SK-N-SH (cell line): ENCODE results near the gene EFCAB6. TPM values are rescaled to one million over a fixed set of nuclear protein-coding genes. Genes with fewer than 3 reads are reported as not detected.

Source experiments
- CTCF ChIA-PET: fragments of 300-600, 350-600 bp; formaldehyde crosslinking; extraction: SDS; loops from one replicate; lab custom pipeline; 2021; lab: Yijun Ruan, JAX
- POLR2A ChIA-PET: fragments of 350-600 bp; sonication (Branson Sonifier 250); formaldehyde crosslinking; extraction: SDS; loops from one replicate; lab custom pipeline; 2020; ENCODE audit warnings: antibody characterized with exemption, inconsistent platforms; lab: Yijun Ruan, JAX
- DNase-seq: peaks from one replicate; pipeline ENCODE4 v3.0.0; 2012
- H2AFZ ChIP-seq: fragments of 200-600 bp; sonication (generic); 2 replicates; pipeline ENCODE4 v1.8.1; 2016; ENCODE audit warnings: antibody characterized with exemption, mild to moderate bottlenecking, low read depth
- H3F3A ChIP-seq: fragments of 200-600 bp; sonication (generic); replicated peaks from 2 replicates; pipeline ENCODE3; 2016; ENCODE audit warnings: antibody characterized with exemption, mild to moderate bottlenecking; ENCODE audit not compliant: insufficient read depth
- H3K27ac ChIP-seq, 2 experiments: fragments of 200-500 bp in 1 of 2; fragments of 200-600 bp in 1 of 2; sonication (Bioruptor generic) in 1 of 2; sonication (generic), shearing (Covaris generic) in 1 of 2; 2 replicates each; pipeline versions ENCODE4 v1.5.1 to v1.6.1; 2014 to 2016; ENCODE audit warnings: low read depth in 2 of 2, inconsistent platforms in 1 of 2, low read length in 1 of 2, mild to moderate bottlenecking in 1 of 2, mixed read lengths in 1 of 2
- H3K27me3 ChIP-seq: fragments of 200-600 bp; sonication (generic), shearing (Covaris generic); 2 replicates; pipeline ENCODE4 v1.6.1; 2016; ENCODE audit warnings: mixed run types; ENCODE audit not compliant: insufficient read depth
- H3K36me3 ChIP-seq, 2 experiments: fragments of 200-500 bp in 1 of 2; fragments of 200-600 bp in 1 of 2; sonication (Bioruptor generic) in 1 of 2; sonication (generic) in 1 of 2; replicated peaks in 1 of 2; 2 replicates each; pipeline versions ENCODE3 to v1.5.1; 2014 to 2016; ENCODE audit warnings: low read length in 1 of 2, mild to moderate bottlenecking in 1 of 2; ENCODE audit not compliant: insufficient read depth in 2 of 2, control insufficient read depth in 1 of 2
- H3K4me1 ChIP-seq, 2 experiments: fragments of 200-500 bp in 1 of 2; fragments of 200-600 bp in 1 of 2; sonication (Bioruptor generic) in 1 of 2; sonication (generic), shearing (Covaris generic) in 1 of 2; 2 replicates each; pipeline versions ENCODE4 v1.5.1 to v1.6.1; 2014 to 2016; ENCODE audit warnings: low read depth in 1 of 2, low read length in 1 of 2, mixed run types in 1 of 2; ENCODE audit not compliant: insufficient read depth in 2 of 2, control insufficient read depth in 1 of 2
- H3K4me2 ChIP-seq: fragments of 200-600 bp; sonication (generic), shearing (Covaris generic); 2 replicates; pipeline ENCODE4 v1.6.1; 2017; ENCODE audit warnings: mixed run types
- H3K4me3 ChIP-seq, 2 experiments: fragments of 200-500 bp in 1 of 2; fragments of 200-600 bp in 1 of 2; sonication (Bioruptor generic) in 1 of 2; sonication (generic), shearing (Covaris generic) in 1 of 2; 2 replicates each; pipeline versions ENCODE4 v1.5.1 to v1.8.1; 2014 to 2016; ENCODE audit warnings: low read depth in 2 of 2, inconsistent platforms in 1 of 2, low read length in 1 of 2, mild to moderate bottlenecking in 1 of 2, mixed read lengths in 1 of 2, moderate library complexity in 1 of 2
- H3K79me2 ChIP-seq: fragments of 200-600 bp; sonication (generic); 2 replicates; pipeline ENCODE4 v1.8.1; 2017; ENCODE audit warnings: mild to moderate bottlenecking; ENCODE audit not compliant: insufficient read depth
- H3K9ac ChIP-seq: fragments of 200-600 bp; sonication (generic); 2 replicates; pipeline ENCODE4 v1.6.1; 2017; ENCODE audit warnings: mixed run types
- H3K9me2 ChIP-seq: fragments of 200-600 bp; sonication (generic); 2 replicates; pipeline ENCODE4 v1.6.1; 2017; ENCODE audit warnings: mixed run types
- H3K9me3 ChIP-seq: fragments of 200-600 bp; sonication (generic); 2 replicates; pipeline ENCODE4 v1.6.1; 2017; ENCODE audit warnings: mixed run types, mild to moderate bottlenecking, moderate library complexity
- H4K20me1 ChIP-seq: fragments of 200-600 bp; sonication (generic); 2 replicates; pipeline ENCODE4 v1.6.1; 2017; ENCODE audit warnings: mild to moderate bottlenecking, mixed run types; ENCODE audit not compliant: insufficient read depth
- CHD2 ChIP-seq: fragments of 150-350 bp; IDR thresholded peaks from 2 replicates; pipeline ENCODE4 v1.6.1; 2018; ENCODE audit warnings: low read length; ENCODE audit not compliant: partially characterized antibody
- EZH2phosphoT487 ChIP-seq: fragments of 200-600 bp; sonication (generic); IDR thresholded peaks from 2 replicates; pipeline ENCODE4 v1.6.1; 2017; ENCODE audit warnings: low read depth, mixed run types, mild to moderate bottlenecking, antibody characterized with exemption, moderate library complexity, borderline replicate concordance
- FOXJ3 ChIP-seq: sonication (generic); formaldehyde crosslinking; IDR thresholded peaks from 2 replicates; pipeline ENCODE4 v1.5.1; 2020; ENCODE audit warnings: mild to moderate bottlenecking, missing genetic modification reagents
- MEF2A ChIP-seq: IDR thresholded peaks from 2 replicates; pipeline ENCODE4 v1.4.0; 2012; ENCODE audit warnings: low read depth, borderline replicate concordance
- NFIC ChIP-seq: IDR thresholded peaks from 2 replicates; pipeline ENCODE4 v1.4.0; 2012; ENCODE audit warnings: borderline replicate concordance
- RCOR1 ChIP-seq: fragments of 150-350 bp; IDR thresholded peaks from 2 replicates; pipeline ENCODE4 v1.6.1; 2017; ENCODE audit warnings: antibody characterized with exemption, low read length
- RFX5 ChIP-seq: IDR thresholded peaks from 2 replicates; pipeline ENCODE4 v1.6.1; 2012; ENCODE audit warnings: mild to moderate bottlenecking, improper control_type of control experiment, low read length
- TAF1 ChIP-seq: IDR thresholded peaks from 2 replicates; pipeline ENCODE4 v1.6.1; 2012; ENCODE audit warnings: low read depth, mild to moderate bottlenecking, low read length, moderate library complexity, borderline replicate concordance
- TEAD4 ChIP-seq: IDR thresholded peaks from 2 replicates; pipeline ENCODE4 v1.4.0; 2012; ENCODE audit warnings: mild to moderate bottlenecking, borderline replicate concordance; ENCODE audit not compliant: insufficient read depth
- WGBS: methylation state at CpG from one replicate; pipeline ENCODE4 v1.1.6; 2017; ENCODE audit warnings: low lambda C conversion rate; 5-methylcytosine and 5-hydroxymethylcytosine counted together
- polyA plus RNA-seq, 3 experiments: library from polyadenylated mRNA; depleted of rRNA; stranded (reverse); fragments of >200 nt; gene quantifications; 2 replicates each; pipeline ENCODE4 v1.2.3, GENCODE V29; 2012
- TF ChIP-seq, protein P1 (sequence below): fragments of 200-600 bp; sonication (generic); IDR thresholded peaks from 2 replicates; pipeline ENCODE4 v1.6.1; 2017; ENCODE audit warnings: antibody characterized with exemption, mild to moderate bottlenecking, moderate library complexity
- TF ChIP-seq, protein P2 (sequence below): fragments of 150-350 bp; IDR thresholded peaks from 2 replicates; pipeline ENCODE4 v1.6.1; 2017; ENCODE audit warnings: antibody characterized with exemption, low read length, low read depth, borderline replicate concordance

EFCAB6 gene
- polyA plus RNA-seq, 1 of the 3 experiments (the other 2 are of a cell fraction) = 0.46 TPM

DNA sequence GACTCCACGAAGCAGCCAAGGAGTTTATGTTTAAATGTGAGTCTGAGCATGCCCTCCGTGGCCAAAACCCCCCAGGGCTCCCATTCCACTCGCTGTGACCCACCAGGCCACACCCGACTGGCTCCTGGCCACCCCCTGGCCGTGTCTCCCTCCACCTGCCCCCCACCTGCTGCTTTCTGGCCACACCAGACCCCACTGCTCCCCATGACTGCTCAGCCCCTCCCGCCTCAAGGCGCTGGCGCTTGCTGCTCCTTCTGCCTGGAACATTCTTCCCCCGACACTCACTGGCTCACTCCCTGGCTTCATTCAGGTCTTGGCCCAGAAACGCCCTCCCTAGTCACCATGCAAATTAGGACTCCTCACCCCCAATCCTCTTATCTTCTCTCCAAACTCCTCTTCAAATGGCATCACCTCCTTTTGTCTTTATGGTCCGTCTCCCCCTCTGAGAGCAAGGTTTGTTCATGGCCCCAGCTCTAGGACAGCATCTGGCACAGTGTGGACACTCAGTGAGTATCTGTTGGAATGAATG is 72.2 kb downstream of the EFCAB6 start:
- Histone ChIP-seq H3K9me2 (no peaks in the 10 kb centered on the region), H3K36me3 (no peaks in the 10 kb centered on the region), H4K20me1 (no peaks in the 10 kb centered on the region), H3K27me3 (no peaks in the 10 kb centered on the region), H2AFZ (no peak overlapping the region), H3K4me2 (no peak overlapping the region), H3K79me2 (no peaks in the 10 kb centered on the region), H3K9ac (no peak overlapping the region), H3F3A (no peaks in the 10 kb centered on the region), H3K9me3 (no peaks in the 10 kb centered on the region), H3K4me1 (no peaks in the 10 kb centered on the region; a peak in 1 of 4 replicates), H3K27ac (no peak overlapping the region), H3K4me3 (no peak overlapping the region)
- WGBS = 58% methylated on average over 7 of the region's 11 CpGs
- CTCF ChIA-PET = no interaction called here
- POLR2A ChIA-PET = no interaction called here
- no peak for TF ChIP-seq RCOR1
- TF ChIP-seq FOXJ3 = no peak
- no peak for TF ChIP-seq NFIC
- TF ChIP-seq, protein P1, sequence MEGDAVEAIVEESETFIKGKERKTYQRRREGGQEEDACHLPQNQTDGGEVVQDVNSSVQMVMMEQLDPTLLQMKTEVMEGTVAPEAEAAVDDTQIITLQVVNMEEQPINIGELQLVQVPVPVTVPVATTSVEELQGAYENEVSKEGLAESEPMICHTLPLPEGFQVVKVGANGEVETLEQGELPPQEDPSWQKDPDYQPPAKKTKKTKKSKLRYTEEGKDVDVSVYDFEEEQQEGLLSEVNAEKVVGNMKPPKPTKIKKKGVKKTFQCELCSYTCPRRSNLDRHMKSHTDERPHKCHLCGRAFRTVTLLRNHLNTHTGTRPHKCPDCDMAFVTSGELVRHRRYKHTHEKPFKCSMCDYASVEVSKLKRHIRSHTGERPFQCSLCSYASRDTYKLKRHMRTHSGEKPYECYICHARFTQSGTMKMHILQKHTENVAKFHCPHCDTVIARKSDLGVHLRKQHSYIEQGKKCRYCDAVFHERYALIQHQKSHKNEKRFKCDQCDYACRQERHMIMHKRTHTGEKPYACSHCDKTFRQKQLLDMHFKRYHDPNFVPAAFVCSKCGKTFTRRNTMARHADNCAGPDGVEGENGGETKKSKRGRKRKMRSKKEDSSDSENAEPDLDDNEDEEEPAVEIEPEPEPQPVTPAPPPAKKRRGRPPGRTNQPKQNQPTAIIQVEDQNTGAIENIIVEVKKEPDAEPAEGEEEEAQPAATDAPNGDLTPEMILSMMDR = no peak
- TF ChIP-seq, protein P2, sequence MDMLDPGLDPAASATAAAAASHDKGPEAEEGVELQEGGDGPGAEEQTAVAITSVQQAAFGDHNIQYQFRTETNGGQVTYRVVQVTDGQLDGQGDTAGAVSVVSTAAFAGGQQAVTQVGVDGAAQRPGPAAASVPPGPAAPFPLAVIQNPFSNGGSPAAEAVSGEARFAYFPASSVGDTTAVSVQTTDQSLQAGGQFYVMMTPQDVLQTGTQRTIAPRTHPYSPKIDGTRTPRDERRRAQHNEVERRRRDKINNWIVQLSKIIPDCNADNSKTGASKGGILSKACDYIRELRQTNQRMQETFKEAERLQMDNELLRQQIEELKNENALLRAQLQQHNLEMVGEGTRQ = no peak
- TF ChIP-seq TAF1 = no peak
- no peak for TF ChIP-seq EZH2phosphoT487
- TF ChIP-seq RFX5 = no peak
- no peak for TF ChIP-seq TEAD4
- TF ChIP-seq MEF2A = no peak
- no peak for TF ChIP-seq CHD2
- DNase-seq = no peak

DNA sequence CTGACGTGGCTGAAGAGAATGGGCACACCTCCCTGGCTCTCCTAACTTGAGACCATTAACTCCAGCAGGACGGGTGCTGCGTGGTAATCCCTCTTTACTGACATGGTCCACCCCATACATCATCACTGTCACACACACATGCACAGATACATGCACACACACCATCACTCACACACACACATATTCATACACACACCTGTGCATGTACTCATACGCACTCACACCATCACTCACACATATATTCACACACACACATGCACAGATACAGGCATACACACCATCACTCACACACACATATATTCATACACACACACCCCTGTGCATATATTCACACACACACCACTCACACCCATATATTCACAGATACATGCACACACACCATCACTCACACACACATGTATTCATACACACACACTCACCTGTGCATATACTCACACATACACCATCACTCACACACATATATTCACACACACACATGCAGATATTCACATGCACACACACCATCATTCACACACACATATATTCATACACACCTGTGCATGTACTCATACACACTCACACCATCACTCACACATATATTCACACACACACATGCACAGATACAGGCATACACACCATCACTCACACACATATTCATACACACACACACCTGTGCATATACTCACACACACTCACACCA is 74.8 kb downstream of the EFCAB6 start:
- TF ChIP-seq TAF1 = no peak
- no peak for DNase-seq
- CTCF ChIA-PET = interaction anchor here (0.6 kb wide), 1 partner anchor 518 kb away, joined by 3 read pairs; no protein-coding TSS in a partner anchor

More for the DNA sequence above, 74.8 kb downstream of the EFCAB6 start:
- Histone ChIP-seq H3F3A (no peaks in the 10 kb centered on the region), H3K27ac (no peak overlapping the region), H4K20me1 (no peaks in the 10 kb centered on the region), H3K4me3 (no peak overlapping the region), H3K36me3 (no peaks in the 10 kb centered on the region), H3K9me2 (no peaks in the 10 kb centered on the region), H3K27me3 (no peaks in the 10 kb centered on the region), H3K9me3 (no peaks in the 10 kb centered on the region), H3K79me2 (no peaks in the 10 kb centered on the region), H3K4me2 (no peak overlapping the region), H3K4me1 (no peaks in the 10 kb centered on the region; a peak in 1 of 4 replicates), H3K9ac (no peak overlapping the region), H2AFZ (no peak overlapping the region)
- POLR2A ChIA-PET = no interaction called here
- WGBS = 85% methylated on average over 3 of the region's 4 CpGs
